ENCODE data around the gene OR2C1. TPM values are rescaled to one million over a fixed set of nuclear protein-coding genes. Genes with fewer than 3 reads are reported as not detected.

Gene OR2C1
- total RNA-seq = 0.07 TPM in 1 of 2 replicates, not detected in the other

GRCh38 chr16:3355589-3355988, at the start of gene OR2C1:
Gene OR2C1, plus strand, starts transcription at chr16:3355889. Its CDS starts 52 bp downstream, at chr16:3355941.
- DNase-seq (ENCODE audit: low read depth, low spot score) = no peak

GRCh38 chr16:3306078-3306477, 49.6 kb upstream of the OR2C1 start:
- no peak for DNase-seq (ENCODE audit: low read depth, low spot score)

- no peak for DNase-seq (ENCODE audit: low read depth, low spot score)
Observed at GRCh38 chr16:3311496-3311895, 44.2 kb upstream of the OR2C1 start.

GRCh38 chr16:3317315-3317999, 38.2 kb upstream of the OR2C1 start:
- no peak for DNase-seq (ENCODE audit: low read depth, low spot score)

- DNase-seq (ENCODE audit: low read depth, low spot score) = no peak
Observed at GRCh38 chr16:3321816-3322215, 33.9 kb upstream of the OR2C1 start.

GRCh38 chr16:3327514-3327913, 28.2 kb upstream of the OR2C1 start:
- no peak for DNase-seq (ENCODE audit: low read depth, low spot score)

GRCh38 chr16:3328104-3328503, 27.6 kb upstream of the OR2C1 start:
- DNase-seq (ENCODE audit: low read depth, low spot score) = no peak

GRCh38 chr16:3328643-3329042, 27.0 kb upstream of the OR2C1 start:
- no peak for DNase-seq (ENCODE audit: low read depth, low spot score)

GRCh38 chr16:3346041-3346440, 9.6 kb upstream of the OR2C1 start:
- no peak for DNase-seq (ENCODE audit: low read depth, low spot score)

GRCh38 chr16:3347586-3347985, 8.1 kb upstream of the OR2C1 start:
- no peak for DNase-seq (ENCODE audit: low read depth, low spot score)

- DNase-seq (ENCODE audit: low read depth, low spot score) = no peak
Observed at GRCh38 chr16:3348547-3349167, 7.0 kb upstream of the OR2C1 start.

- DNase-seq (ENCODE audit: low read depth, low spot score) = no peak
Observed at GRCh38 chr16:3349175-3349574, 6.5 kb upstream of the OR2C1 start.

- DNase-seq (ENCODE audit: low read depth, low spot score) = no peak
Observed at GRCh38 chr16:3356118-3356517, 429 bp downstream of the OR2C1 start.

GRCh38 chr16:3358871-3359270, 3.2 kb downstream of the OR2C1 start:
- no peak for DNase-seq (ENCODE audit: low read depth, low spot score)

GRCh38 chr16:3362931-3363330, 7.2 kb downstream of the OR2C1 start:
- no peak for DNase-seq (ENCODE audit: low read depth, low spot score)

- DNase-seq (ENCODE audit: low read depth, low spot score) = no peak
Observed at GRCh38 chr16:3363793-3364192, 8.1 kb downstream of the OR2C1 start.

GRCh38 chr16:3364774-3365427, 9.2 kb downstream of the OR2C1 start:
- DNase-seq (ENCODE audit: low read depth, low spot score) = peak; percentile 85

- DNase-seq (ENCODE audit: low read depth, low spot score) = no peak
Observed at GRCh38 chr16:3369073-3369472, 13.4 kb downstream of the OR2C1 start.

GRCh38 chr16:3375680-3376079, 20.0 kb downstream of the OR2C1 start:
- no peak for DNase-seq (ENCODE audit: low read depth, low spot score)

GRCh38 chr16:3377917-3378316, 22.2 kb downstream of the OR2C1 start:
- DNase-seq (ENCODE audit: low read depth, low spot score) = no peak

GRCh38 chr16:3383045-3383448, 27.4 kb downstream of the OR2C1 start:
- DNase-seq (ENCODE audit: low read depth, low spot score) = no peak

GRCh38 chr16:3388325-3388724, 32.6 kb downstream of the OR2C1 start:
- no peak for DNase-seq (ENCODE audit: low read depth, low spot score)

All from pulmonary artery endothelial cell (primary cell).